ENCODE data around the gene SEZ6L2.
"Not testable (repeated sequence)": the region's sequence is repeated elsewhere in the genome, so short reads cannot be mapped to it uniquely, and the experiment has no call there.

SEZ6L2 gene

GRCh38 chr16:29849505-29849904, 49.8 kb downstream of the SEZ6L2 start:
- no peak for DNase-seq

- peak; percentile 76 for DNase-seq
Observed at GRCh38 chr16:29848420-29849297, 50.7 kb downstream of the SEZ6L2 start.

- DNase-seq: no peak
Observed at GRCh38 chr16:29845656-29846055, 53.7 kb downstream of the SEZ6L2 start.

GRCh38 chr16:29844575-29845331, 54.6 kb downstream of the SEZ6L2 start:
- no peak for DNase-seq

GRCh38 chr16:29843931-29844330, 55.4 kb downstream of the SEZ6L2 start:
- DNase-seq: no peak

GRCh38 chr16:29842732-29843346, 56.5 kb downstream of the SEZ6L2 start:
- DNase-seq: no peak

- DNase-seq: no peak
Observed at GRCh38 chr16:29841631-29842030, 57.7 kb downstream of the SEZ6L2 start.

- DNase-seq: no peak
Observed at GRCh38 chr16:29840240-29840639, 59.1 kb downstream of the SEZ6L2 start.

- DNase-seq: no peak
Observed at GRCh38 chr16:29839822-29840221, 59.5 kb downstream of the SEZ6L2 start.

GRCh38 chr16:29837841-29838240, 61.5 kb downstream of the SEZ6L2 start:
- no peak for DNase-seq

GRCh38 chr16:29836623-29837022, 62.7 kb downstream of the SEZ6L2 start:
- DNase-seq: no peak

- DNase-seq: no peak
Observed at GRCh38 chr16:29835926-29836325, 63.4 kb downstream of the SEZ6L2 start.

GRCh38 chr16:29834079-29834478, 65.3 kb downstream of the SEZ6L2 start:
- no peak for DNase-seq

GRCh38 chr16:29833219-29833618, 66.1 kb downstream of the SEZ6L2 start:
- not testable (repeated sequence) for DNase-seq

- no peak for DNase-seq
Observed at GRCh38 chr16:29831490-29831889, 67.9 kb downstream of the SEZ6L2 start.

- no peak for DNase-seq
Observed at GRCh38 chr16:29830774-29831173, 68.6 kb downstream of the SEZ6L2 start.

GRCh38 chr16:29826342-29826695, 73.0 kb downstream of the SEZ6L2 start:
- DNase-seq: no peak

- DNase-seq: peak; percentile 59
Observed at GRCh38 chr16:29825145-29826044, 74.0 kb downstream of the SEZ6L2 start.

GRCh38 chr16:29824589-29825144, 74.7 kb downstream of the SEZ6L2 start:
- DNase-seq: no peak

- DNase-seq: no peak
Observed at GRCh38 chr16:29821643-29822115, 77.7 kb downstream of the SEZ6L2 start.

All from femur (tissue), 1 donor.